Right renal cortex interstitium (tissue), 3 donors: ENCODE measurements around the gene MFAP2. TPM values are rescaled to one million over a fixed set of nuclear protein-coding genes. Genes with fewer than 3 reads are reported as not detected.

Experiments
- DNase-seq, 3 donors: peaks; one replicate each; pipeline ENCODE4 v3.0.0-alpha.2; 2013; ENCODE audit warnings: low read depth in 3 of 3, low spot score in 2 of 3
- polyA plus RNA-seq, 3 donors: library from polyadenylated mRNA; unstranded; fragments of 120-200 nt; gene quantifications; one replicate each; pipeline ENCODE4 v1.2.1, GENCODE V29; 2013; ENCODE audit not compliant: insufficient read length in 3 of 3

The MFAP2 gene, protein sequence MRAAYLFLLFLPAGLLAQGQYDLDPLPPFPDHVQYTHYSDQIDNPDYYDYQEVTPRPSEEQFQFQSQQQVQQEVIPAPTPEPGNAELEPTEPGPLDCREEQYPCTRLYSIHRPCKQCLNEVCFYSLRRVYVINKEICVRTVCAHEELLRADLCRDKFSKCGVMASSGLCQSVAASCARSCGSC
- 100 to 1,000 TPM; 182 to 186 (median 184) TPM for polyA plus RNA-seq

- peak in 1 of 3 donors; percentile 33 for DNase-seq
Measured at GRCh38 chr1:16980473-16981268, at the start of gene MFAP2. MFAP2 (minus strand) TSS chr1:16980620; CDS start chr1:16978273, 2,347 bp downstream.

GRCh38 chr1:17030206-17030605 is 49.8 kb upstream of the MFAP2 start:
- no peak for DNase-seq

DNA sequence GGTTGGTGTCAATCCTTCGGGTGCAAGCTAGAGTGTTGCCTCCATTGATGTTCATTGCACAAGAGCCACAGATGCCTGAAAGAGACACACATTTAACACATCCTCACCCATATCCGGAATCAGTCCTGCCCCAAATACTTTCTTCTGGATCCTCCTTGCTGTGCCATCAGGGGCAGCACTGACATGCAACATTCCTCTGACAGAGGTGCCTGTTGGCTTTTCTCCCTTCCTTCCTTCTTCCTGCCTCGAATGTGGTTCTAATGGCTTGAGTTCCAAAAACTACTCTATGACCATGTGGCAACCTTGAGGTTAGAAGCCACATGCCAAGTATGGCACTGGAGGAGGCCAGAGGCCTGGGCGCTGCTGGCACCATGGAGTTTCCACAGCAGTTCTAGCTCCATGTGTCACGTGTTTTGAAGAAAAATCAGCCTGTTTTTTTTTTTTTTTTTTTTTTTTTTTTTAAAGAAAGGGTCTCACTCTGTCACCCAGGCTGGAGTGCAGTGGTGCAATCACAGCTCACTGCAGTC is 48.3 kb upstream of the MFAP2 start:
- no peak for DNase-seq

DNA sequence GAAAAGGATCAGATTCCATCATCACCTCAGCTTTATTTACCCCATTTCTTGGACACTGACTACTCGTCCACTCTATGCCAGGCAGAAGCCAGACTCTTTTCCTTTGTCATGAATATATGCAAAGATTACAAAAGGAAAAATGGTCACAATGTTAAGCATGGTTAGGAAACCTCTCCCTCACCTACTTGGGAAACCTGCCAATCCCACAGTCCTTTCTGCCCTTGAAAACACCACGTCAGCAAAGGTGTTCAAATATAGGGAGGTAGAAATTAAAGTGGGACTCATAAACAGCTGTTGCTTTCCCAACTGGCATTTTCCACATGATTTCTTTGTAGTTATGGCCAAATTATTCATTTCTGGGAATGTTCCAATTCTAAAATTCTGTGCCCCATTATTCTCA is 47.5 kb upstream of the MFAP2 start:
- no peak for DNase-seq

GRCh38 chr1:17027403-17027802 is 47.0 kb upstream of the MFAP2 start:
- DNase-seq: no peak

GRCh38 chr1:17024721-17025120 is 44.3 kb upstream of the MFAP2 start:
- DNase-seq: no peak

GRCh38 chr1:17023573-17023972 is 43.2 kb upstream of the MFAP2 start:
- DNase-seq: no peak

- DNase-seq: no peak
Measured at GRCh38 chr1:17023102-17023501, 42.7 kb upstream of the MFAP2 start.

GRCh38 chr1:17021896-17022295 is 41.5 kb upstream of the MFAP2 start:
- DNase-seq: no peak

GRCh38 chr1:17020502-17020901 is 40.1 kb upstream of the MFAP2 start:
- DNase-seq: no peak

- no peak for DNase-seq
Measured at GRCh38 chr1:17018849-17019248, 38.4 kb upstream of the MFAP2 start.

- DNase-seq: no peak
Measured at GRCh38 chr1:17017435-17017834, 37.0 kb upstream of the MFAP2 start.

GRCh38 chr1:17016317-17016661 is 35.9 kb upstream of the MFAP2 start:
- no peak for DNase-seq

GRCh38 chr1:17014671-17015567 is 34.5 kb upstream of the MFAP2 start:
- no peak for DNase-seq

- DNase-seq: no peak
Measured at GRCh38 chr1:17013491-17014320, 33.3 kb upstream of the MFAP2 start.

DNA sequence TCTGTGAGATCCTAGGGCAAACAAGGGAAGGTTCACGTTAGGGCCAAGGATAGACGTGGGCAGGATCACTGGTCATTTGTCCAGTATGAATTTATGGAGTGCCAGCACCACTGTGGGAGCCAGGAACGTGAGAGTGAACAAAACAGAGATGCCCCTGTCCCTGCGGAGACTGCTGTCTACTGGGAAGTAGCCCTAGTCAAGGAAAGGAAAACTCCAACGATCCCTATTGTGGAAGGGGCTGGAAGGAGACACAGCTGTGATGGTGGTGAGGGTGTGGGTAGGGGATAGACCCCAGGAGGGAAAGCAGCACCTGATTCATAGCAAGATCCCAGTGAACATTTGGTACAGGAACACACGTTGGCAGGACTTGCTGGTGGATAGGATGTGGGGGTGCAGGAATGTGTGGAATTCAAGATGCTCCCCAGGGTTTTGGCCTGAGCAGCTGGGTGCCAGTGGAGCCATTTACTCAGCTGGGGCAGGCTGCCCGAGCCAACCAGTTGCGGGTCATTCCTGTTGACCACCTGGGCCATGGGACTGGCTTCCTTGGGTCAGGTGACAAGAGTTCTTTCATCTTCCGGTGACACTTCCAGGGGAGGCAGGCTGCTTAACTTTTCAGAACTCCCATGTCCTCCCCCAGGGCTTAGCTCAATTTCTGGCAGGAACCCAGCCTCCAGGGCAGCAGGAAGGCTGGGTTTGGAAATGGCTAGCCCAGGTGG is 32.5 kb upstream of the MFAP2 start:
- DNase-seq: no peak

DNA sequence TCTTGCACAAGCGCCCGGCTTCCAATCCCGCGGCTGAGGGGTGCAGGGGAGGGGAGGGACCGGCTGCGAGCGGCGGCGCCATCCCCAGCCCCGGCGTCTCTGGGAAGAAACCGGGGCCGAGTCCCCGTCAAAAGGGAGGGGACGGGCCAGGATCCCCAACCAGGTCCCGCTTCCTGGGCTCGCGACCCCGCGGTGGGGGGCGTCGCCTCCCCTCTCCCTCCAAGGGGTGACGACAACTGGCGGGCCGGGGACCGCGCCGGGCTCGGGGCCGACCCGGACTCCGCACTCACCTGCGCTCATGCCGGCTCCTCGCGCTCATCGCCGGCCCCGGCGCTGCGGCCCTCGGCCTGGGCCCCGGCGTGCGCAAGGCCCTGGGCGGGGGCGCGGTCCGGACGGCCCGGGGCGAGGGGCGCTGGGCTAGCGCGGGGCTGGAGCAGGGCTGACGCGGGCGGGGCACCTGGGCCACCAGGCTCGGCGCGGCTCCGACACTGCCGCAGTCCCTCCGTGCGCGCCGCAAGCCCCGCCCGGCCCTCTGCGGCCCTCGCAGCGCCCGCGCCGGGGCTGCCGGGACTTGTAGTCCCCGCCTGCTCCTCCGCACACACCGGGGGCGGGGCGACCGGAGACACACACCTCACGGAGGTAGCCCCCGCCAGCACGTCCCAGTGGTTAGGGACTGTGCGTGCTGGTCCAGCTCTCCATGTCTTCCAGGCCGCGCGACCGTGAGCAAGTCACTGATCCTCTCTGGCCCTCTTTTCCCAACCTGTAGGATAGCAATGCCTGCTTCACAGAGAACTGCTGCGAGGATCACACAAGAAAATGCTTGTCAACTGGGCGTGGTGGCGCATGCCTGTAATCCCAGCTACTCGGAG is 31.3 kb upstream of the MFAP2 start, which contains the start of gene ATP13A2:
Gene ATP13A2, minus strand, starts transcription at position 490 of the 869 bp plus-strand sequence. Its CDS starts 190 bp downstream, at position 300.
- peak; percentile 20 to 63 (median 48) for DNase-seq

GRCh38 chr1:17011092-17011438 is 30.6 kb upstream of the MFAP2 start:
- DNase-seq: no peak

- no peak for DNase-seq
Measured at GRCh38 chr1:17009706-17010105, 29.3 kb upstream of the MFAP2 start.
